Adrenal gland (tissue), 12 donors: Measurements from ENCODE around the gene CCDC160. TPM values are rescaled to one million over a fixed set of nuclear protein-coding genes. Genes with fewer than 3 reads are reported as not detected.

Source experiments
- DNase-seq, 7 donors: peaks; one replicate each; pipeline ENCODE4 v3.0.0-alpha.2; 2019 to 2020
- H3K27ac ChIP-seq, 5 donors: fragments of 200-600 bp; sonication (generic) in 4 of 5; 1 replicate in 3 of 5; 2 replicates in 2 of 5; pipeline versions ENCODE4 v1.5.1 to v1.8.0; 2016 to 2020; ENCODE audit warnings: mild to moderate bottlenecking in 1 of 5
- H3K27me3 ChIP-seq: fragments of 200-600 bp; 2 replicates; pipeline ENCODE4 v1.8.0; 2021
- H3K36me3 ChIP-seq, 2 donors: fragments of 200-600 bp; replicated peaks in 1 of 2; 1 replicate in 1 of 2; 2 replicates in 1 of 2; pipeline versions ENCODE4 v1.5.1 to v1.8.0; 2018 to 2022
- H3K4me1 ChIP-seq, 2 donors: fragments of 200-600 bp; replicated peaks in 1 of 2; 1 replicate in 1 of 2; 2 replicates in 1 of 2; pipeline versions ENCODE4 v1.5.1 to v1.8.0; 2018 to 2021
- H3K4me3 ChIP-seq, 4 donors: fragments of 200-600 bp; sonication (generic) in 3 of 4; one replicate each; pipeline ENCODE4 v1.5.1; 2016 to 2018
- H3K9me3 ChIP-seq, 3 donors: fragments of 200-600 bp; sonication (generic) in 1 of 3; replicated peaks in 1 of 3; 1 replicate in 2 of 3; 2 replicates in 1 of 3; pipeline versions ENCODE4 v1.5.1 to v1.8.0; 2016 to 2021
- POLR2A ChIP-seq, 2 donors: fragments of 450-650 bp; IDR thresholded peaks; one replicate each; pipeline ENCODE4 v1.6.1; 2017; ENCODE audit warnings: antibody characterized with exemption in 2 of 2, mild to moderate bottlenecking in 2 of 2, moderate library complexity in 1 of 2
- intact Hi-C, 2 donors: fragments of 100-400 bp; cut with DNase I; formaldehyde crosslinking; loops; one replicate each; pipeline versions ENCODE4 v1.14.1 to v1.15.0; 2022 to 2023
- polyA plus RNA-seq, 3 donors: library from polyadenylated mRNA; stranded (reverse); fragments of 200-250 nt in 2 of 3; fragments of 350-450 nt in 1 of 3; fragmentation: Illumina TruSeq in 1 of 3; extraction: RNeasy Lipid Tissue Mini Kit (QIAGEN cat#74804) in 1 of 3; gene quantifications; one replicate each; pipeline ENCODE4 v1.2.3, GENCODE V29; 2013 to 2014
- total RNA-seq, 9 donors: library from RNA; depleted of rRNA in 4 of 9; stranded (reverse); fragments of >200 nt in 4 of 9; fragments of 120-200 nt in 1 of 9; fragmentation: NEBNext Ultra II Directional in 1 of 9; extraction: Animal tissue kit (Norgen Biotek cat#: 25700) in 1 of 9; gene quantifications; one replicate each; pipeline versions ENCODE4 v1.1.0 to v1.2.4, GENCODE V29; 2013 to 2023
- TF ChIP-seq, protein P1 (sequence below), 6 experiments: fragments of 450-650 bp in 4 of 6; fragments of 200-600 bp in 2 of 6; sonication (generic) in 1 of 6; IDR thresholded peaks; 1 replicate in 5 of 6; 2 replicates in 1 of 6; pipeline versions ENCODE4 v1.5.1 to v1.8.0; 2016 to 2021; ENCODE audit warnings: antibody characterized with exemption in 6 of 6, mild to moderate bottlenecking in 2 of 6, moderate library complexity in 1 of 6
- donor health status: healthy with polysubstance abuse.
- donor health status: Bipolar disorder and iron deficiency.
- donor health status: DM: yes; HTN: yes; CAD: no.
- donor health status: DM: no; HTN: no; CAD: no.
- donor health status: DM: no; HTN: no; CAD: no.
- donor health status: DM: yes; HTN: yes; CAD: no.

The CCDC160 gene
- total and polyA plus RNA-seq, 12 donors = 0.07 to 0.41 (median 0.11) TPM; not detected in 8

DNA sequence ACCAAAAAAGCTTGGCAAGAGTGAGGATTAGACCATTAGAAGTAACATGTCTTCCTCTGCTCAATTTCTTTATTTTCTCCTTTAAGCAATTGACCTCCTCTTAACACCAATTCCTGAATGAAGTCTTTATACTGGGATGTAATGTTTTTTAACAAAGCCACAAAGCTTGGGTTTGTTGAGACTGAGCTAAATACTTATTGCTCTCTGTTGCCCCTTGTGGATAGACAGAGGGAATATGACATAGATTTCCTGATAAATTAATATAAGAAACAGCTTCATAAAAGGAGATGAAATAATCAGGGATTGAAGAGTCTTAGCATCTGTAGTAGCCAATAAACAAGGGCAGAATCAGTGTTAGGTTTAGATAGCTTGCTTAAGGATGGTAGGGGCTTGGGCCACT, 57.6 kb downstream of the CCDC160 start:
- intact Hi-C loops = no loop called here
- no peak for TF ChIP-seq POLR2A (IDR thresholded peaks at IDR 0.05)
- TF ChIP-seq, protein P1, sequence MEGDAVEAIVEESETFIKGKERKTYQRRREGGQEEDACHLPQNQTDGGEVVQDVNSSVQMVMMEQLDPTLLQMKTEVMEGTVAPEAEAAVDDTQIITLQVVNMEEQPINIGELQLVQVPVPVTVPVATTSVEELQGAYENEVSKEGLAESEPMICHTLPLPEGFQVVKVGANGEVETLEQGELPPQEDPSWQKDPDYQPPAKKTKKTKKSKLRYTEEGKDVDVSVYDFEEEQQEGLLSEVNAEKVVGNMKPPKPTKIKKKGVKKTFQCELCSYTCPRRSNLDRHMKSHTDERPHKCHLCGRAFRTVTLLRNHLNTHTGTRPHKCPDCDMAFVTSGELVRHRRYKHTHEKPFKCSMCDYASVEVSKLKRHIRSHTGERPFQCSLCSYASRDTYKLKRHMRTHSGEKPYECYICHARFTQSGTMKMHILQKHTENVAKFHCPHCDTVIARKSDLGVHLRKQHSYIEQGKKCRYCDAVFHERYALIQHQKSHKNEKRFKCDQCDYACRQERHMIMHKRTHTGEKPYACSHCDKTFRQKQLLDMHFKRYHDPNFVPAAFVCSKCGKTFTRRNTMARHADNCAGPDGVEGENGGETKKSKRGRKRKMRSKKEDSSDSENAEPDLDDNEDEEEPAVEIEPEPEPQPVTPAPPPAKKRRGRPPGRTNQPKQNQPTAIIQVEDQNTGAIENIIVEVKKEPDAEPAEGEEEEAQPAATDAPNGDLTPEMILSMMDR (IDR thresholded peaks at IDR 0.05) = peak in 2 of 6 experiments; percentile 11 to 33
- no peaks in the 10 kb centered on the region for H3K4me1 ChIP-seq
- no peak overlapping the region for H3K27ac ChIP-seq
- H3K27me3 ChIP-seq = peaks cover 7% of the 10 kb centered on the region
- H3K36me3 ChIP-seq = no peaks in the 10 kb centered on the region
- H3K4me3 ChIP-seq = no peak overlapping the region
- DNase-seq = no peak
- no peaks in the 10 kb centered on the region for H3K9me3 ChIP-seq

Other genes with a start within 250 kb of the CCDC160 start
- 10 to 100 TPM; 22.5 to 53.5 (median 33.3) TPM for gene PHF6, start 136.1 kb downstream of the CCDC160 start, total RNA-seq
- 10 to 100 TPM in 2 of 3 donors, 1 to 10 TPM in 1; 8.5 to 24.9 (median 10.0) TPM for gene PHF6, start 136.1 kb downstream of the CCDC160 start, polyA plus RNA-seq
- gene HPRT1, start 223.0 kb downstream of the CCDC160 start, total RNA-seq = 10 to 100 TPM in 7 of 9 donors, 1 to 10 TPM in 2; 5.5 to 50.6 (median 16.8) TPM
- 10 to 100 TPM; 42.7 to 66.0 (median 50.4) TPM for gene HPRT1, start 223.0 kb downstream of the CCDC160 start, polyA plus RNA-seq